ENCODE results near the gene TMEM272. TPM values are rescaled to one million over a fixed set of nuclear protein-coding genes. Genes with fewer than 3 reads are reported as not detected.

TMEM272 gene
- total RNA-seq, 4 donors from 2014 or later: 0.40 to 0.57 TPM; not detected in 2

DNA sequence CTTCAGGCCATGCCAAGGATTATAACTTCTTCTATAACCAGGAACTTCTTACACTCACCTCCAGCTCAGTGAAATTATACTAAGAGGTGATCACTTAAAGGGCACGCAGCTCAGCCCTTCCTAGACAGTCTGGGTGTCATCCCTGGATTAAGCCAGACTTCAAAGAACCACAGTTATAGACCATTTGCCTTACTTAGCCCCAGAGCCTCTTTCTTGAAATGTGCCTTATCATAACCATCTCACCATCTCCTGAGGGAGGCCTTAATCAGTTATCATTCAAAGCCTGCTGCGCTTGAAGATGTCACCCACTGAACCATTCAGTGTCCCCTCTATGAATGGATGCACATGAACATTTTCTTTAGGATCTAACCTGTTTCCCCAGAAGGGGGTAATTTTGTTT is 30.9 kb downstream of the TMEM272 start:
- no peak for DNase-seq
- TF ChIP-seq, protein P1, sequence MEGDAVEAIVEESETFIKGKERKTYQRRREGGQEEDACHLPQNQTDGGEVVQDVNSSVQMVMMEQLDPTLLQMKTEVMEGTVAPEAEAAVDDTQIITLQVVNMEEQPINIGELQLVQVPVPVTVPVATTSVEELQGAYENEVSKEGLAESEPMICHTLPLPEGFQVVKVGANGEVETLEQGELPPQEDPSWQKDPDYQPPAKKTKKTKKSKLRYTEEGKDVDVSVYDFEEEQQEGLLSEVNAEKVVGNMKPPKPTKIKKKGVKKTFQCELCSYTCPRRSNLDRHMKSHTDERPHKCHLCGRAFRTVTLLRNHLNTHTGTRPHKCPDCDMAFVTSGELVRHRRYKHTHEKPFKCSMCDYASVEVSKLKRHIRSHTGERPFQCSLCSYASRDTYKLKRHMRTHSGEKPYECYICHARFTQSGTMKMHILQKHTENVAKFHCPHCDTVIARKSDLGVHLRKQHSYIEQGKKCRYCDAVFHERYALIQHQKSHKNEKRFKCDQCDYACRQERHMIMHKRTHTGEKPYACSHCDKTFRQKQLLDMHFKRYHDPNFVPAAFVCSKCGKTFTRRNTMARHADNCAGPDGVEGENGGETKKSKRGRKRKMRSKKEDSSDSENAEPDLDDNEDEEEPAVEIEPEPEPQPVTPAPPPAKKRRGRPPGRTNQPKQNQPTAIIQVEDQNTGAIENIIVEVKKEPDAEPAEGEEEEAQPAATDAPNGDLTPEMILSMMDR (IDR thresholded peaks at IDR 0.05): no peak
- TF ChIP-seq POLR2A (IDR thresholded peaks at IDR 0.05): no peak
- H3K36me3 ChIP-seq: no peaks in the 10 kb centered on the region
- no peak overlapping the region for H3K4me3 ChIP-seq
- H3K9me3 ChIP-seq: no peaks in the 10 kb centered on the region
- H3K27me3 ChIP-seq: no peaks in the 10 kb centered on the region
- peaks cover 0 to 14% (median 0%) of the 10 kb centered on the region in 4 donors for H3K4me1 ChIP-seq
- no peak overlapping the region for H3K27ac ChIP-seq

DNA sequence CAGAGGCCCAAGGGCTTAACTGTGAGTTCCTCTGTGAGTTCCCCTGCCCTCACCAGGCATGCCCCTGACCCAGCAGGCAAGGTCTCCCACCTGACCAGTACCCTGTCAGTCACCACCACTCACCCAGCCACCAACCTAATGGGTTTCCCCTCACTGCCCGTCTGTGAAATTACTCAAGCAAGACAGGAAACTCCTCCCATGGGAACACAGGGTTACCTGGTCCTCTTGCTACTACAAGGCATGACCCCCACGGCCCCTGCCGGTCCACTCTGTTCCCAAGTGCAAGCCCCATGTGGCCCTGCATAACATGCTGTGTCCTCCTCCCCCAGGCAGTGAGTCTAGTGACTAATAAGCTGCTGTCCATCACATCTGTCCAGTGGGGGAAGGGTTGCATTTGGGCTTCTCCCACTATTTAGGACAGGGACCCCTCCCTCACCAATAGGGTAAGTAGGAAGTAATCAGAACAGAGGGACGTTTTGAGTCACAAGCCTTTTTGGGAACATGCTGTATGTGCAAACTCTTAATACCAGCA is 33.0 kb downstream of the TMEM272 start:
- H3K9me3 ChIP-seq: no peaks in the 10 kb centered on the region
- TF ChIP-seq POLR2A (IDR thresholded peaks at IDR 0.05): no peak
- TF ChIP-seq, protein P1 (IDR thresholded peaks at IDR 0.05): no peak
- DNase-seq: no peak
- H3K27me3 ChIP-seq: no peaks in the 10 kb centered on the region
- H3K27ac ChIP-seq: no peak overlapping the region
- H3K36me3 ChIP-seq: no peaks in the 10 kb centered on the region
- H3K4me3 ChIP-seq: no peak overlapping the region
- H3K4me1 ChIP-seq: peaks cover 0 to 14% (median 0%) of the 10 kb centered on the region in 4 donors

GRCh38 chr13:51811046-51811445 is 33.9 kb downstream of the TMEM272 start:
- H3K27me3 ChIP-seq: no peaks in the 10 kb centered on the region
- H3K4me3 ChIP-seq: no peak overlapping the region
- no peak overlapping the region for H3K27ac ChIP-seq
- no peaks in the 10 kb centered on the region for H3K9me3 ChIP-seq
- TF ChIP-seq, protein P1 (IDR thresholded peaks at IDR 0.05): no peak
- no peak for TF ChIP-seq POLR2A (IDR thresholded peaks at IDR 0.05)
- DNase-seq: no peak
- H3K4me1 ChIP-seq: peaks cover 0 to 14% (median 0%) of the 10 kb centered on the region in 4 donors
- H3K36me3 ChIP-seq: no peaks in the 10 kb centered on the region

- Histone ChIP-seq H3K4me3 (no peak overlapping the region), H3K27ac (no peak overlapping the region), H3K27me3 (no peaks in the 10 kb centered on the region), H3K36me3 (no peaks in the 10 kb centered on the region), H3K9me3 (no peaks in the 10 kb centered on the region), H3K4me1 (peaks cover 0 to 4% (median 0%) of the 10 kb centered on the region in 4 donors)
- no peak for DNase-seq
- TF ChIP-seq, protein P1 (IDR thresholded peaks at IDR 0.05): no peak
- no peak for TF ChIP-seq POLR2A (IDR thresholded peaks at IDR 0.05)
These were observed 36.2 kb downstream of the TMEM272 start for GRCh38 chr13:51808811-51809210.

DNA sequence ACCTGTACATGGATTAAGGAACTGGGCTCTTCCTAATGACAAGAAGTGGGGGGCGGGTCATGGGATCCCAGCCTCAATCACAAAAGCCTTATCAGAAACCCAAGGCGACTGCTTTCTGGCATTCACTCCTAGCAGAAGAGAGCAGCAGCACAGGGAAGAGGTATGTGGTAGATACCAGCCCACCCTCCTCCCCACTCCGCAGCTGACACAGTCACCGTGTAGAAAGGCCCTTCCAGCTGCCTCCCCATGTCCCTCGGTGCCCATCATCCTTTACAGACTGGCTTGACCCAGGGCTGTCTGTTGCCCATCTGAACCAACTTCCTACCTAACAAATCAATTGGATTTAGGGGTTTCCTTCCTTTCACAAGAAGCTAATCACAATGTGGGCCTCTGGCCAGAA is 37.9 kb downstream of the TMEM272 start:
- DNase-seq: no peak
- TF ChIP-seq, protein P1 (IDR thresholded peaks at IDR 0.05): no peak
- TF ChIP-seq POLR2A (IDR thresholded peaks at IDR 0.05): no peak
- no peaks in the 10 kb centered on the region for H3K9me3 ChIP-seq
- H3K27ac ChIP-seq: no peak overlapping the region
- peaks cover 0 to 16% (median 8%) of the 10 kb centered on the region in 4 donors for H3K4me1 ChIP-seq
- H3K27me3 ChIP-seq: no peaks in the 10 kb centered on the region
- no peak overlapping the region for H3K4me3 ChIP-seq
- H3K36me3 ChIP-seq: no peaks in the 10 kb centered on the region

- H3K4me1 ChIP-seq: peaks cover 0 to 18% (median 8%) of the 10 kb centered on the region in 4 donors
- H3K4me3 ChIP-seq: no peak overlapping the region
- H3K36me3 ChIP-seq: no peaks in the 10 kb centered on the region
- no peak for DNase-seq
- H3K9me3 ChIP-seq: no peaks in the 10 kb centered on the region
- TF ChIP-seq POLR2A (IDR thresholded peaks at IDR 0.05): no peak
- TF ChIP-seq, protein P1 (IDR thresholded peaks at IDR 0.05): no peak
- no peaks in the 10 kb centered on the region for H3K27me3 ChIP-seq
- no peak overlapping the region for H3K27ac ChIP-seq
These were observed 38.4 kb downstream of the TMEM272 start for GRCh38 chr13:51806566-51806965.

Data from Peyer's patch (tissue), 4 donors.